GM19035 (cell line): Measurements from ENCODE around the gene MUC5B.

Experiments
- ATAC-seq: cut with Tn5 transposase; IDR thresholded peaks from one replicate; pipeline ENCODE4 v1.9.1; 2021; ENCODE audit not compliant: unreplicated experiment

MUC5B gene

DNA sequence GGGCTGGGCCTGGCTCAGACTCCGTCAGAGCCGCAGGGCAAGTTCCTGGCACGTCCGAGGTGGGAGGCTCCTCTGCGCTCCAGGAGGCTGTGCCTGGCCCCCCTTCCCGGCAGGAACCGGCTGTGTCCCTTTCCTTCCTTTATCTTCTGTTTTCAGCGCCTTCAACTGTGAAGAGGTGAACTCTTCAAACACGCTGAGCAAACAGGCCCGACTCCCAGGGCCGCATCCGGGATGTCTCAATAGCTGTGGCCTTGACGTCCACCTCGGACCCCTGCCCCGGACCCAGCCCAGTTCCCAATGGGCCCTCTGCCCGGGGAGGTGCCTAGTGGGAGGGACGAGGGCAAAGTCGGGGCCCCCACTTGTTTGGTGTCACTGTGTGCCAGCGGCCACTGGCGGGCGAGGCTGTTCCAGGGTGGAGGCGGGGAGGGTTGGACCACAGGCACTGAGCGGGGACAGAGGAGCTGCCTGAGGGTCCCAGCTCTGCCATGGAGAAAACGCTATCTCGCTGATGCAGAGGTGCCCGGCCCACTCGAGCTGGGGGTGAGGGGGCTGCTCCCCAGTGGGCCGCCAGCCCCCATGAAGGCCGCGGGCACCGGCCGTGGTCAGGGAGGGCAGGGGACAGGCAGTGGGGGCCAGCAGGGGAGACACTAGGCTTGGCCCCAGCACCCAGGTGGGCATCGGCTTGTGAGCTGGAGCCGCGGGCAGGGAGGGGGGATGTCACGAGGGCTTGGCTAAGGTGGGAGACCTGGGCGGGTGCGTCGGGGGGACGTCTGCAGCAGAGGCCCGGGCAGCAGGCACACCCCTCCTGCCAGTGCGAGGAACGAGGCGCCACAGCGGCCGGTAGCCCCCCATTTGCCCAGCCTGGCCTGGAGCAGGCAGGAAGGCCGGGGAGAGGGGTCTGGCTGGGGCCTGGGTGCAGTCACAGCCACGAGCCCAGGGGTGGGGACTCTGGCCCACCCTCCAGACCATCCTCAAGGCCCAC lies 2.7 kb upstream of the MUC5B start:
- no peak for ATAC-seq

DNA sequence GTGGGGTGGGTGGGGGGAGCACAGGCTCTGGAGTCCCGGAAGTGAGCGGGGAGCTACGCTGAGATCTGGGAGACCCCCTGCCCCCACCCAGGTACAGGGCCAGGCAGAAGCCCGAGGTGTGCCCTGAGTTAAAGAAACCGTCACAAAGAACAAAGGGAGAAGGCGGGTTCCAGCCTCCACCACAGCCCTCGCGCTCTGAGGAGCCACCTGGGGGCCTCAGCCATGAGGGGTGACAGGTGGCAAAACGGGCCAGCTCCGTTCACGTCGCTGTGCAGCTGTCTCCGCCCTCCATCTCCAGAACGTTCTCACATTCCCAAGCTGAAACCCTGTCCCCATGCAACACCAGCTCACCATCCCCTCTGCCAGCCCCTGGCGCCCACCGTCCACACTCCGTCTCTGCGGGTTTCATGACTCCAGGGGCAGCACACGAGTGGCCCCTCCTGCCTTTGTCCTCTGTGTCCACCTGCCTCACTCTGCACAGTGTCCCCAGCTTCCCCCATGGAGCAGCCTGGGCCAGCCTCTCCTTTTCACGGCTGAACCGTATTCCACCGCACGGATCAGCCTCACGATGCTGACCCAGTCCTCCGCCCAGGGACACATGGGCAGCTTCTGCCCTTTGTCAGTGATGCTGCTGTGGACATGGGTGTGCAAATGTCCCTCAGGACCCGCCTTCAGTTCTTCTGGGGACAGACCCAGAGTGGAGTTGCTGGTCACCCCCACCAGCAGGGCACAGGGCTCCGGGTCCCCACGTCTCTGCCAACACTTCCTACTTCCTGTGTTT lies 1.7 kb upstream of the MUC5B start:
- no peak for ATAC-seq

DNA sequence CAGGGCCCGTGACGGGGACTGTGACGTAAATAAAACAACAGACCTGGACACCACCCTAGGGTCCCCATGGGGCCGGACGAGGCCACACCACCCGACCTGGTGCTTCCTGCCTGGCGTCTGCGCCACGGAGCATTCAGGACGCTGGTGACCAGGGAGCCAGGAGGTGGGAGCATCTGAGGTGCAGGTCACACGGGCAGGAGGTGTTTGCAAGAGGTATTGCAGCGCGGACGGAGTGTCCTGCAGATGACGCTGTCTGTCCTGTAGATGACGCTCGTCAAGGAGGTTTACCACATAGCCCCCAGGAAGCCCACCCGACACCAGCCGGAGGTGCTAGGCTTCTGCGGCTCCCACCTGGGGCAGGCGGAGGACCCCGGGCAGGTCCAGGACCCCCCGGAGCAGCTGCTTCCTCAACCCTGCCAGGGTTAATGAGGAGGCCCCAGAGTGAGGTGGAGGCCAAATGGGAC lies 986 bp upstream of the MUC5B start:
- no peak for ATAC-seq

DNA sequence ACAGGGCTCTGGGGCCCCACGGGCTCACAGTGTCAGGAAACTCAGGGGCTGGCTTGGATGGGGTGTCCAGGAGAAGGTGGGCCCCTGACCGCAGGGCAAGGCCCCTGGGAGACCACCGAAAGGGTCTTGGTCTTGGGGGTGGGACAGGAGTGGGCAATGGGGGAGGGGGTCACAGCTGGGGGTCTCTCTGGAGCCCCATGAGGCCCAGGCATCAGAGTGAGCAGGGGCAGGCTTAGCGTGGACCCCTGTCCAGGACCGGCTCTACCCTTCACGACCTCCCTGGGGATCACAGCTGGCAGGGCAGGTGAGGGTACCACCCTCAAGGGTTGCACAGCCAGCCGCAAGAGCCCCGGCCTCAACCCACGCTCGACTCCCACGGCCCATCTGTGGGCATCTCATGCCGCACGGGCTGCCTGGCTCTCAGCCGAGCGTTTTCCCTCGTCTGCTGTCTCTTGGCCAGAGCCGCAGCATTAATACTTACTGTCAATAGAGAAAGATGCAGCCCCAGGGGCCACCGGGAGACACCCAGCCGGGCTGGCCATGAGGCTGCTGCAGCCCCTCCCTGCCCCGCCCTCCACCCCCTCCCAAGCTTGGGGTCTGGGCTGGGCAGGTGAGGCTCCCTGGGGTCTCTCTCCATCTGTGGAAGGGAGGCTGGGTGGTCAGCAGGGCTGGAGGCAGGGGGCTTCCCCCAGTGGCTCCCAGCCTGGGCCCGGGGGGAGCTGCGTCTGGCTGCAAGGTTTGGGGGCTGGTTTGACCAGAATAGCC lies 662 bp downstream of the MUC5B start:
- no peak for ATAC-seq

DNA sequence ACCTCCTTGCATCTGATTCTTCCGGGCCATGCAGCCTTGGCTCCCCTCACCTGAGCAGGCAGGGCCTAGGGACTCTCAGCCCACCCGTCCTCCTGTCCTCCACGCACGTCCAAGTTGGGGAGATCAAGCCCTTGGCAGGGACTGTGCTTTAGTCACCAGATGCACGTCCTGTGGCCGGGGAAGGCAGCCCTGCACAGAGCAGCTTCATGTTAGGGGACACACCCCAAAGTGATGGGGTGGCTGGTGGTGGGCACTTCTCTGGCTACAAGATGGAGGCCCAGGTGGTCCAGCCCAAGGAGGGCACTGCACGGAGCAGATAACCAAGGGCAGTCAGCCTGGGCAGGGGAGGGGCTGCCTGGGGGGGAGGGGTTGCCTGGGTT lies 1.2 kb downstream of the MUC5B start:
- no peak for ATAC-seq

DNA sequence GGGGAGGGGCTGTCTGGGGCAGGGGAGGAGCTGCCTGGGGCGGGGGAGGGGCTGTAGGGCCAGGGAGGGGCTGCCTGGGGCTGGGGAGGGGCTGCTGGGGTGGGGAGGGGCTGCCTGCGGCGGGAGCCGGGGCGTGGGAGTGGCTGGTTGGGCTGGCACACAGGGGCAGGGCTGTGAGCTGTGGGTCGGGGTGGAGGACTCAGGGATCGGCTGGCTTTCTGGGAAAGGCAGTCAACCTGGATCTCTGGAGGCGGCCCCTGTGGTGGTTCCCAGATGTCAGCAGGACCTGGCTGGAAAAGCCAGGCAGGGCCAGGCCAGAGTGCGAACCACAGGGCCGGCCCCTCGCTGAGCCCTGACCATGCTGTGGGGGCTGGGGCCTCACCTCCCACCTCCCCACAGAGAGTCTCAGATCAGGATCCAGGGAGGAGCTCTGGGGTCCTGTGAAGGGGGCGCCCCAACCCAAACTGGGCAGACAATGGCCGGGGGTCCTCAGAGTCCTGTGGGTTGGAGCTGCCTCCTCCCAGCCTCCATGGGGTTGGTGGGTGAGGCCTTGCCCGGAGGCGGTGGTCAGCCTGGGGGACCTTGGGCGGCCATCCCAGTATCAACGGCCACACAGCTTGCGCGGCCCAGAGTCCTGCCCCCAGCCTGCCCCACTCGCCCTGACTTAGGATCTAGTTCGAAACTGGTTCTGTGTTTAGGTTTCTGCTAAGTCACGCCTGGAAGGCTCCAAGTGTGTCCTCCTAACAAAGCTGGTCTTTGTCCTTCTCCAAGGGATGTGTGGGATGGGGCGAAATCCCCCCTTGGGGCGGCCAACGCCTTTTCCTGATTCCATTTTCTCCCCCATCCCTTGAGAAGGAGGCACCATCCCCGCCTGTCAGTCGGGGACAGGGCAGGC lies 1.9 kb downstream of the MUC5B start:
- ATAC-seq = no peak

DNA sequence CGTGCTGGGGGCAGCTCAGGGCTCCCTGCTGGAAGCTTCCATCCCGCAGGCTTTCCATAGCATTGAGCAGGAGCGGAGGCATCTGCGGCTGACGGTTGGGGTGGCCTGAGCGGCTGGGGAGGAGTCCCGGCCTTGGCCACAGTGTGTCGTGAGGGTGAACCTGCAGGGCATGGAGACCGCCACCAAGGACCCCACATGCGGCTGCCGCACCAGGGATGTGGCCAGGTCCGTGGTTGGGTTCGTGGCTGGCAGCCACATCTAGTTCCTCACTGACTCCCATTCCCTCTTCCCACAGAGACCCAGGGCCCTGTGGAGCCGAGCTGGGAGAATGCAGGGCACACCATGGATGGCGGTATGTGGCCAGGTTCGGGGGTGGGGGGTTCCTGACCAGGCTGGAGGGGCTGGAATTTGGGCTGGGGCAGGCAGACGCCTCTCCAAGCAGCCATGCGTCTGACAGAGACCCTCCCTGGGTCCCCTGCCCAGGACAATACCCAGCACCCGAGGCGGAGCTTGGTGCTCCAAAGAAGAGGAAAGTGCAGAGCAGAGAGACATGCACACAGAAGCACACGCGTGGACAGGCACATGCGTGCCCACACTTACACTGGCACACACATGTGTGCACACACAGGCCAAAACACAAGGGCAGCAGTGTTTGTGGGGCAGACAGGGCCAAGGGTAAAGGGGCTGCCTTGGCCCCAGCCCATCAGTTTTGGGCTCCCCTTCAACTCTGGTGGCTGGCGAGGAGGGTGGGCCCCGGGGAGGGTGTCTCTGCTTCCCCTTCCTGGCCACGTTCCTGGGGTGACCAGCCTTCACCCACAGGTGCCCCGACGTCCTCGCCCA lies 2.7 kb downstream of the MUC5B start:
- ATAC-seq = no peak

DNA sequence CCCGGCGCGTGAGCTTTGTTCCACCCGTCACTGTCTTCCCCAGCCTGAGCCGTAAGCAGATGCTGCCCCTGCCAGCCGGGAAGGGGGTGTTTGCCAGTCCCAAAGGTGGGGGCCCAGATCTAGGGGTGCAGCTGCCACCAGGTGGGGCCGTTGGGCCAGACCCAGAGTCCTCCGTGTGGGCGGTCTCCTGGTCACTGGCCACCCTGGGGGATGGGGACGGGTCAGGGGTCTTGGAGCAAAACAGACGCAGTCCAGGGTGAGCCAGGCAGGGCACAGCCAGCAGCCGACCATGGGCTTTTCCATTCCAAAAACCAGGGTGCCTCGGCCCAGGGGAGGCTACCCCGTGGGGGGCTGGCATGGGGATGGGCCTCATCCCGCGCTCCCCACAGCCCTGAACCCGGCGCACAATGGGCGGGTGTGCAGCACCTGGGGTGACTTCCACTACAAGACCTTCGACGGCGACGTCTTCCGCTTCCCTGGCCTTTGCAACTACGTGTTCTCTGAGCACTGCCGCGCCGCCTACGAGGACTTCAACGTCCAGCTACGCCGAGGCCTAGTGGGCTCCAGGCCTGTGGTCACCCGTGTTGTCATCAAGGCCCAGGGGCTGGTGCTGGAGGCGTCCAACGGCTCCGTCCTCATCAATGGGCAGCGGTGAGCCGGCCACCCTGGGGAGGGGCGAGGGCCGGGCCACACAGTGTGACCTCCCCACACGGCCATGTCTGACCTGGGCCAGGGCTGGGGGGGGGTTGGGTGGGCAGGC lies 3.5 kb downstream of the MUC5B start:
- ATAC-seq = no peak

DNA sequence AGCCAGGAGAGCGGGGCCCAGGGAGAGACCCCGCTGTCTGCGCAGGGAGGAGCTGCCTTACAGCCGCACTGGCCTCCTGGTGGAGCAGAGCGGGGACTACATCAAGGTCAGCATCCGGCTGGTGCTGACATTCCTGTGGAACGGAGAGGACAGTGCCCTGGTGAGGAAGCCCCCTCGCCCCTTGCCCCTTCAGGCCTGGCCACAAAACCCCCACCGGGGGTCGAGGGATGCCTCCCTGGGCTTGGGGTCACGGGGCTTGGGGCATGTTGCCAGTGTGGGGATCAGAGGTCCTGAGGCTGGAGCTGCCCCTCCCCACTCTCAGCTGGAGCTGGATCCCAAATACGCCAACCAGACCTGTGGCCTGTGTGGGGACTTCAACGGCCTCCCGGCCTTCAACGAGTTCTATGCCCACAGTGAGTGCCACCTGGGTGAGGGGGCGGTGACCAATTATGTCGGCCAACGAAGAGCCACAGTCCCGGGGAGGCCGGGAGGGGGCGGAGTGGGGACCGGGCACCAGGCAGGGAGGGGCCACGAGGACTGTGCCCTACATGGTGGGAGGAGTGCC lies 4.2 kb downstream of the MUC5B start:
- ATAC-seq = no peak

DNA sequence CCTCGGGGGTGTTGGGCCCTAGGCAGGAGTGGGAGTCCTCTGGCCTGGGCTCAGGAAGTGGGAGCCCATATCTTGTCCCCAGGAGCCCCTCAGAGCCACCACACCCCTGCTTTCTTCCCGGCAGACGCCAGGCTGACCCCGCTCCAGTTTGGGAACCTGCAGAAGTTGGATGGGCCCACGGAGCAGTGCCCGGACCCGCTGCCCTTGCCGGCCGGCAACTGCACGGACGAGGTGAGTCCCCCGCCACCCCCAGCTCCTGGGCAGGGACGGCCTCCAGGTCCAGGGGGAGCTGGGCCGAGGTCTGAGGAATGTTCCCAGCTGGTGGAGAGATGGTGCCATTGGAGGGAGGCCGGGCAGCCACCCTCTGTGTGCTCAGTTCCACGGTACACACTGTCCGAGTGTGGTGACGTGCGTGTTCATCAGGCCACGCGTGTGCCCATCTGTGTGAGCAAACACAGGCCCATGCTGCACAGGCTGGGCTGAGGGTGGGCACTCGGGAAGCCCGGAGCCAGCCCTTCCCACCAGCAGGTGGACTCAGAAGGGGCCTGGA lies 4.8 kb downstream of the MUC5B start:
- ATAC-seq = no peak

DNA sequence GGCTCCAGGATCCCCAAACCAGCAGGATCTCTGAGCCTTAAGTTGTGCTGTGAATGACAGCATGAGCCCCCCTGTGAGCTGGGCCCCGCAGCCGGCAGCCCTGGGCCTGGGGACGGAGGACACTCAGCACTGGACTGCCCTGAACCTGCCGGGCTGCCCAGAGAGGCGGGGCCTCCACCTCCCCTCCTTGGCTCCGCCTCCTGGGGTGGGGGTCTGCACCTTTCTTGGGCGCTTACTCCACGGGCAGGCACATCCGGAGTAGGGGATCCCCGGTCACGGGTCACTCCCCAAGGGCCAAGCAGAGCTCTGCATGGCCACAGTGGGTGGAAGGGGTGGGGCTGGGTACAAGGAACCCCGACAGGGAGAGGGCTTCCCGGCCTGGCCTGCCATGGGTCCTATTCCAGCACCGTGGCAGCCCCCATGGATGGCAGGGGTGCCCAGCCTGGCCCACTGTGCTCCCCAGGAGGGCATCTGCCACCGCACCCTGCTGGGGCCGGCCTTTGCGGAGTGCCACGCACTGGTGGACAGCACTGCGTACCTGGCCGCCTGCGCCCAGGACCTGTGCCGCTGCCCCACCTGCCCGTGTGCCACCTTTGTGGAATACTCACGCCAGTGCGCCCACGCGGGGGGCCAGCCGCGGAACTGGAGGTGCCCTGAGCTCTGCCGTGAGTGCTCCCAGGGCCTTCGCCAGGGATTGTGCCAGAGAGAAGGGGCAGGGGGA lies 5.4 kb downstream of the MUC5B start:
- ATAC-seq = no peak

DNA sequence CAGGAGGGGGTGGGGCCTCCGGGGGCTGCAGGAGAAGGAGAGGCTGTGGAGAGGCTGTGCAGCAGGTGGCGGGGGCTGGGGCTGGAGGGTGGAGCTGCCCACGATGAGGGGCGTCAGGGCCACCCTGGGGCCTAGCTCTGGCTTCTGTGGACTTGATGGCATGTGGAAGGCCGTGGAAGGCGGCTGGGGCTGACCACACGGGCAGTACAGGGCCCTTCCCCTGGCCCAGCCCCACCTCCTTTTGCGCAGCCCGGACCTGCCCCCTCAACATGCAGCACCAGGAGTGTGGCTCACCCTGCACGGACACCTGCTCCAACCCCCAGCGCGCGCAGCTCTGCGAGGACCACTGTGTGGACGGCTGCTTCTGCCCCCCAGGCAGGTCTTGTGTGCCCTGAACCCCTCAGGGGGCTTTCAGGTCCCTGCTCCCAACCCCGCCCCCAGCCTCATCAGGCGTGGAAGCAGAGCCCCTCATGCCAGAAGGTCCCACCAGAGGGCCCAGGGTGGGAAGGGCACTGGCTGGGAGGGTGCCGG lies 6.1 kb downstream of the MUC5B start:
- no peak for ATAC-seq

DNA sequence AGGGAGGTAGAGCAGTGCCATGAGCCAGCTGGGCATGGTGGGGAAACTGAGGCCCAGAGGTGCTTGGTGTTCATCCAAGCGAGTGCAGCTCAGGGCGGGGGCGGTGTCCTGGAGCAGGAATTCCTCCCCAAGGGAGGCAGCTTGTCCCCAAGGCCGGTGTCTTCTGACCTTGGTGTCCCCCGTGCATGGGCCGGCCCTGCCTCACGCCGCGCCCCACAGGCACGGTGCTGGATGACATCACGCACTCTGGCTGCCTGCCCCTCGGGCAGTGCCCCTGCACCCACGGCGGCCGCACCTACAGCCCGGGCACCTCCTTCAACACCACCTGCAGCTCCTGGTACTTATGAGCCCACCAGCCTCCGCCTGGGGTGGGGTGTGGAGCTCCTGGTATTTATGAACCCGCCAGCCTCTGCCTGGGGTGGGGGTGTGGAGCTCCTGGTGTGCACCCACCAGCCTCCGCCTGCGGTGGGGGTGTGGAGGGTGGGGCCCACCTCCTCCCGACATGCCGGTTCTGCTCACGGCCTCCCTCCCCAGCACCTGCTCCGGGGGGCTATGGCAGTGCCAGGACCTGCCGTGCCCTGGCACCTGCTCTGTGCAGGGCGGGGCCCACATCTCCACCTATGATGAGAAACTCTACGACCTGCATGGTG lies 6.7 kb downstream of the MUC5B start:
- no peak for ATAC-seq

DNA sequence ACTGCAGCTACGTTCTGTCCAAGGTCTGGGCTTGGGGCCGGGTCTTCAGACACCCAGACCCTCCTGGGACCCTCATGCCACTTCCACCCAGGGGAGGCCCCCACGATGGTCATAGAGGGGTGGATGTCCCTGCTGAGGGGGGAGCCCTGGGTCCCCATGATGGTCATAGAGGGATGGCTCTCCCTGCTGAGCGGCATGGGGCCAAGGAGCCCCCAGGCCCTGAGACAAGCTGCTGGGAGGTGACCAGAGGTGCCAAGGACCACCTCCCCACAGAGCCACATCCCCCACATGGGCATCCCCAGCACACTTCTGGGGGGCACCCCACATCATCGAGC lies 7.2 kb downstream of the MUC5B start:
- ATAC-seq = no peak

DNA sequence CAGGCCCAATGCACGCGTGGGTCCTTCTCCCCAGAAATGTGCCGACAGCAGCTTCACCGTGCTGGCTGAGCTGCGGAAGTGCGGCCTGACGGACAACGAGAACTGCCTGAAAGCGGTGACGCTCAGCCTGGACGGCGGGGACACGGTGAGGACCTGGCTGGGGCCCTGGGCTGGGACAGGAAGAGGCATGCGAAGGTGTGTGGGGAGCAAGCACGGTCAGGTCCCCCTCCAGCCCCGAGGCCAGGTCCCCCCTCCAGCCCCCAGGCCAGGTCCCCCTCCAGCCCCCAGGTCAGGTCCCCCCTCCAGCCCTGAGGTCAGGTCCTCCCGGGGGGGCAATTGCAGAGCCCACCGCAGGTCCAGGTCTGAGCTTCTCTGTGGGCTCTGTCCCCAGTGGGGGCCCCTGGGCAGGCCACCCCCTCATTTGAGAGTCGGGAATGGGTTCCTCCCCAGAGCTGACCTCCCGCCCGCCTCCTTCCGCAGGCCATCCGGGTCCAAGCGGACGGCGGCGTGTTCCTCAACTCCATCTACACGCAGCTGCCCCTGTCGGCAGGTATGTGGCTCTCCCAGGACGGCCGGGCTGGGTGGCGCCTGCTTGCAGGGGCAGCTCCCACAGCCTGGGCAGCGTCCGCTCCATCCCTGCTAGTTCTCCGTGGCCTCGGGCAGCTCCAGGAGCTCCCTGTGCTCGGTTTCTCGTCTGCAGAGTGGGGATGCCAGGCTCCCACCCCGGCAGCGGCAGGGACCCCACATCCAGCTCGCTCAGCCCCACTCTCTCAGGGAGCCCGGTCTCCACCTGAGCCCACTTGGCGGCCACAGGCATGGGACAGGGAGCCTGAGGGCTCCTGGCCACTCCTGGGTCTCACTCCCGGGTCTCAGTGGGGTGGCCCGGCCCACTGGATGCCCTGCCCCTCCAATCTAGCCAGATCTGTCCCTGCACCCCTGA lies 7.9 kb downstream of the MUC5B start:
- ATAC-seq = no peak
